Measurements from ENCODE around the gene SLC26A9.

The SLC26A9 gene, protein sequence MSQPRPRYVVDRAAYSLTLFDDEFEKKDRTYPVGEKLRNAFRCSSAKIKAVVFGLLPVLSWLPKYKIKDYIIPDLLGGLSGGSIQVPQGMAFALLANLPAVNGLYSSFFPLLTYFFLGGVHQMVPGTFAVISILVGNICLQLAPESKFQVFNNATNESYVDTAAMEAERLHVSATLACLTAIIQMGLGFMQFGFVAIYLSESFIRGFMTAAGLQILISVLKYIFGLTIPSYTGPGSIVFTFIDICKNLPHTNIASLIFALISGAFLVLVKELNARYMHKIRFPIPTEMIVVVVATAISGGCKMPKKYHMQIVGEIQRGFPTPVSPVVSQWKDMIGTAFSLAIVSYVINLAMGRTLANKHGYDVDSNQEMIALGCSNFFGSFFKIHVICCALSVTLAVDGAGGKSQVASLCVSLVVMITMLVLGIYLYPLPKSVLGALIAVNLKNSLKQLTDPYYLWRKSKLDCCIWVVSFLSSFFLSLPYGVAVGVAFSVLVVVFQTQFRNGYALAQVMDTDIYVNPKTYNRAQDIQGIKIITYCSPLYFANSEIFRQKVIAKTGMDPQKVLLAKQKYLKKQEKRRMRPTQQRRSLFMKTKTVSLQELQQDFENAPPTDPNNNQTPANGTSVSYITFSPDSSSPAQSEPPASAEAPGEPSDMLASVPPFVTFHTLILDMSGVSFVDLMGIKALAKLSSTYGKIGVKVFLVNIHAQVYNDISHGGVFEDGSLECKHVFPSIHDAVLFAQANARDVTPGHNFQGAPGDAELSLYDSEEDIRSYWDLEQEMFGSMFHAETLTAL

DNA sequence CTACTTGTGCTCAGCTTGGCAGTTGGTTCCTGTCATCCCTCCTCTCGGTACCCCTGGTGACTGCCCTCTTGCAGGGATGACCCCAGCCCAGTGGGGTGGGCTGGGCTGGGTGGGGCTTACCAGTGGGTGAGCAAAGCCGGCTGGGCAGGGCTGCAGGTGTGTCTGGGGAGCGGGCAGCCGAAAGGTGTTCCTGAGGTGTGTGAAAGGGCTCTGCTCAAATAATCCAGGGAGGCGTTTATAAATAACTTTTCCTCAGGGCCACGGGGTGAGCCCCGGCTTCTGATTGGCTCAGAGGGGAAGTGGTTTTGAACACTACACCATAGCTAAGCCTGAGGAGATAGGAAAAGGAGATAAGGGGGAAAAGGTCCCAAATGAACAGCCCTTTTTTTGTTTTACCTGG, at the start of gene SLC26A9:
Gene SLC26A9 (minus strand): TSS at position 212 of the 400 bp plus-strand sequence. CDS start 7,636 bp downstream, outside the sequence.
- no peak for DNase-seq

DNA sequence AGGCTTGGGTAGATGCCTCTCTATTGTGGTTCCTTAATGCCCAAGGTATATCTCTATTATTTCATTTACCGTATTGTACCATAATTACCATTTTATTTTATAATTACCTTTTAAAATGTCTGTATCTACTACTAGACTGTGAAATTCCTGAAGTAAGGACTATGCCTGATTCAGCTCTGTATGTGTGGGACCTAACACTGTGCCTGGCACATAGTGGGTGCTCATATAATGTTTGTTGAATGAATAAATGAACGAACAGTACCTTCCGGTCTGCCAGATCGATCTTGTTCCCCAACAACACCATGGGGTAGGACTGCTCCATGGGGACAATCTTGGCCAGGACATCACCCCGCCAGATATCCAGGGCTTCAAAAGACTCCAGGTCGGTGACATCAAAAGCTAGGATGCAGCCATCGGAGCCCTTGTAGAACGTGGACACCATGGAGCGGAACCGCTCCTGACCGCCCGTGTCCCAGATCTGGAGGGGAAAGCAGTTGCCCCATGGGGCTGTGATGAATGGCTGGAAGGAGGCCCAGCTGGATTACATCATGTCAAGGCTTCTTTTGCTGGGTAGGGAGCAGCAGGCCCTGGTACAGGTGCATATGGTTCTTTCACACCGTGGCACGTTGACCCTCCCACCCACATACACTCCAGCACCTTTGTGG, 49.1 kb upstream of the SLC26A9 start:
- DNase-seq, result no peak

DNA sequence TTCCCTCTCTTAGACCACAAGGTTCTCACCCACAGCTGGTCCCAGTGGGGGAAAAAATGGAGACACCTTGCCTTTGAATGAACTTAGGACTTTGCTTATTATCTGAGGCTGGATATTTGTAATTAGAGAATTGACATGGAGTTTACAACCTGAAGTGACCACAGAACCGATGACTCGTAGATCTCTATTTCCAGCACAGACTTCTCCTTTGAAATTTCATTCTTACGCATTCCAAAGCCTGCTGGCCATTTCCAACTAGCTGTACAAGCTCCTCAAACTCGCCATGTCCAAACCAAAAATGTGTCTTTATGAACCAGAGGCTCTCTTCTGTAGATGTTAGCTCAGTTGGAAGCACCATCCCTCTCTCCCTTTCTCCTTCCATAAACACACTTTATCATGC, 48.0 kb upstream of the SLC26A9 start:
- DNase-seq, result no peak

DNA sequence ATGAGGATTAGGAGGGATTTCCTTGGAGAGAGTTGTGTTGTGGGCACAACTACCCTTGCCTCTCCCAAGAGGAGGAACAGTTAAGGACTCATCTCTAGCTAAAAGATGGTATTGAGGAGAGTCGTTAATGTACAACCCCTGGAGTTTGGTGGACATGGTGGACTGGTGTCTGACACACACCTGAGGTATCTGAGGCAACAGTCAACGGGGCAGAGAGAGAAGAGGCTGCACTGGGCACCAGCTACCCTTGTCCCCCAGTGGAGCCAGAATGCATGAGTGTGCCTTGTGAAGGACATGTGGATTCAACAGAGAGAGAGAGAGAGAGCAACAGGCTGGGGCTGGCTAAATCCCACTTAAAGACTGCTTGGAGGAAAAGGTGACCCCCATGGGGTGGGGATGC, 47.0 kb upstream of the SLC26A9 start:
- DNase-seq, result no peak

DNA sequence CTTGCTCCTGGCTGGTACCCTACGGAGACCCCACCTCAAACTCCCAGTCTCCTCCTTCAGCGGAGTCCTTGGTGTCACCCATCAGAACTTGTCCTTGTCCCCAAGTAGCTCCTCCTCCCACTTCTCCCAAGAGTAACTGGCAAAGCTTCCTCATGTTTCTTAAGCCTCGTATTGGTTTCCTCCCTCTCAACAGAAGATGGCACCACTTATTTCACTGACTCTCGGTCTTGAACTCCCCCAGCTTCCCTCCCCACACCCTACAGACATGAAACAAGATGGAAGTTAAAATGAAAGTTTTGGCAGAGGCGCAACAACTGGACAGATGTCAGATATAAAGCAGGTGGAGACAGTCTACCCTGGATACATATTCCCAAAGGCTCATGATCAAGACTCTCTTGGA, 46.5 kb upstream of the SLC26A9 start:
- no peak for DNase-seq

DNA sequence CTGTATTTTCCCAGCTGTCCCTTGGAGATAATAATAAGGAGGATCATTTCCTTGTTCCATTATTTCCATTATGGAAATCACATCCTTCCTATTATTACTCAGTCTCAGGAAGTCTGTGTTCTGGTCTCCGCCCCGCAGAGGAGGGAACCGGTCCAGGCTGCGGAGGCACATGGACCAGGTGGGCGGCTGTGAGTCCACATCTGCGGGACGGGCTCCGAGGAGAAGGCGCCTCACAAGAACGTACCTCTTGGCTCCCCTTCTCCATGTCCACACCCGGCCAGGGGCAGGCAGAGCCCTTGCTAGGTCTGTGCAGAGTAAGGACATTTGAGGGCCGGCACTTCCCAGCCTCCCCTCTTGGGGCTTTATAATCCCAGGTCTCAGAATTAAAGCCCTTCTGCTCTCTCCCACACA, 45.3 kb upstream of the SLC26A9 start:
- no peak for DNase-seq

DNA sequence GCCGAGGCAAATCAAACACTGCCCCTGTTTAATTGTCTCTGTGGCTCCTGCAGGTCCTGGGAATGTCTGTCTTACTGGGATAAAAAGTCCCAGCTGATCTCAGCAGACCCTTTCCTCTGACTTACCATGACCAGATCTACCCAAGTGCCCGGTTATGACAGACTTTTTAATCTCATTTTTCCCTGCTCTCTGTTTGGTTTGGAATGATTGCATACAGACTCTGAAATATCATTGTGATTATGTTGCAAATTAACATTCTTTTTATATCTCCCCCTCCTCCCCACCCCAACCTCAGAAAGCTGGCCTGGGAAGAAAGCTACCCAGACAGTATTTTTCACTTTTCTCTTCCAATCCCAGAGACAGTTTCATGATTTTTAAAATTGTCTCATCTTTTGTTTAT, 43.6 kb upstream of the SLC26A9 start:
- no peak for DNase-seq

DNA sequence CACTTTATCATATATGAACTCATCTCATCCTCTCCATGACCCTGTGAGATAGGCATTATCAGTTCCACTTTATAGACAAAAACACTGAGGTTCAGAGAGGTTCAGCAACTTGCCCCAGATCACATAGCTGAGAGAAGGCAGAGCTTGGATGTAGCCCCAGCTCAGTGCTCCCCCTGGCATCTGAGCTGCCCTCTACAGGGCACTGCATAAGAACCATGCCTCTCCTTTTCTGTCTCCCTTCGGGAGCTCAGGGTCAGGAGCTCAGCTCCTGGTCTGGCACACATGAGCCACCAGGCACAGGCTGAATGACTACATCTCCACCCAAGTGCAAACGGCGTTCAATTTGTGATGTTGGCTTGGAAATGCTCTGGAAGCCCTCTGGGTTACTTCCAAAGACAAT, 43.0 kb upstream of the SLC26A9 start:
- no peak for DNase-seq

DNA sequence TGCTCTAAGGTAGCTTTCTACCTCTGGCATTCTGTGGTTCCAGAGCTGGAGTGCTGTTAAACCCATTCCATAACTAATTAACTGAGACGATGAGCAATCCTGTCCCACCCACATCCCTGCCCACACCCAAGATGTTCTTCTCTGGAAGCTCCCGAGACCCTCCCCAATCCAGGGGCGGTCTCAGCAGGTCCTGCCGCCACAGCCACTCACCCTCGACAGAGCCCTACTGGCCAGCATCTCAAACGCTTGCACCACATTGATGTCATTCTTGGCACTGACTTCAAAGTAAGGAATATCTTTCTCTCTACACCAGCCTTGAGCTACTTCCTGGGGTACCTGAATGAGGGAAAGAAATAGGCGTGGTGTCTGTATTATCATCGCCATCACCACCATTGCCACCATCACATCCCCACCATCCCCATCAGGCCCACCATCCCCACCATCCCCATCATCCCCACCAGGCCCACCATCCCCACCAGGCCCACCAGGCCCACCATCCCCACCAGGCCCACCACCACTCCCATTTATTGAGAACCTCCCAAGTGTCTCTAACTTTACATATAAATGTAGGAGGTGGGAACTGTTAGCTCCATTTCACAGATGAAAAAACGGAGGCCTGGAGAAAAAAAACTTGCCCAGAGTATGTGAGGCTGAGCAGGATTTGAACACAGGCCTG, 42.2 kb upstream of the SLC26A9 start:
- no peak for DNase-seq

DNA sequence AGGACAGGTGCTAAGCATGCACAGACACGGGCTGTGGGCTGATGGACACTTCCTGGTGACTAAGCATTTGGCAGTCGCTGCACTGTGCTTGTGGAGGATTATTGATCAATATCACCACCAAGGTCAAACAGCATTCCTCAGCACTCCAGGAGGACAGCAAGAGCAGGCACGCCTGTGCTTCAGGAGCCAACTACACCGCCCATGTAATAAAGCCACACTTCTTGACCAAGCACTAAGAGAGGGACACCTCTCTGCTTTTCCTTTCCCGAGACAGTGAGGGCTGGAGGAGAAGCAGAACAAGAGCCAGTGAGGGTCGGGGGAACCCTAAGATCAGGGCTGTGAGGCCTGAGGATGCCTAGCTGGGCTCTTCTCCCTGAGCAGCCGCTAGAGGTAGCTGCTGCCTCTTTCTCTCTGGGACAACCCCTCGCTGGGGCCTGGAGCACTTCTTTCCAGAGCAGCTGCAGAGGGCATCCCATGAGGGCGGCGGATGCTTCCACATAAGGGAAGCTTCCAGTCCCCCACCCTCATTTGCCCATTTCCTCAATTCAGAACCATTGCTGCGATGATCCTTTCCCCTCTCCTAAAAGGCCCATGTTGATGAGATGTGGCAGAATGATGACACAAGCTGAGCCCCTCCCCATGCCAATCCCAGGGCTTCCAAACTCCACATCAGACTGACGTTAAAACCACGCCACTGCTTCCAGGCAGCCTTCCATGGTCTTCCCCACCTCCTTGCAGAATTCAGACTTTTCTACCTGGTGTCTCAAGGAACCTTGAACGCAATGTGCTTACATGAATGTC, 40.9 kb upstream of the SLC26A9 start:
- peak; percentile 81 for DNase-seq

DNA sequence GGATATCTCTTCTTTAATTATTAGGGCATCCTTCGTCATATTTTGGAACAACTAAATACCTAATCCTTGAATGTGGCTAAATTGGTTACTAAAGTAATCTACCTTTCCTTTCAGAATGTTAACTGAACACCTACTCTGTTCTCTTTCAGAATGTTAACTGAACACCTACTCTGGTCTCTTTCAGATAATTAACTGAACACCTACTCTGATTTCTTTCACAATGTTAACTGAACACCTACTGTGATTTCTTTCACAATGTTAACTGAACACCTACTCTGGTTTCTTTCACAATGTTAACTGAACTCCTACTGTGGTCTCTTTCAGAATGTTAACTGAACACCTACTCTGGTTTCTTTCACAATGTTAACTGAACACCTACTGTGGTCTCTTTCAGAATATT, 38.0 kb upstream of the SLC26A9 start:
- no peak for DNase-seq

DNA sequence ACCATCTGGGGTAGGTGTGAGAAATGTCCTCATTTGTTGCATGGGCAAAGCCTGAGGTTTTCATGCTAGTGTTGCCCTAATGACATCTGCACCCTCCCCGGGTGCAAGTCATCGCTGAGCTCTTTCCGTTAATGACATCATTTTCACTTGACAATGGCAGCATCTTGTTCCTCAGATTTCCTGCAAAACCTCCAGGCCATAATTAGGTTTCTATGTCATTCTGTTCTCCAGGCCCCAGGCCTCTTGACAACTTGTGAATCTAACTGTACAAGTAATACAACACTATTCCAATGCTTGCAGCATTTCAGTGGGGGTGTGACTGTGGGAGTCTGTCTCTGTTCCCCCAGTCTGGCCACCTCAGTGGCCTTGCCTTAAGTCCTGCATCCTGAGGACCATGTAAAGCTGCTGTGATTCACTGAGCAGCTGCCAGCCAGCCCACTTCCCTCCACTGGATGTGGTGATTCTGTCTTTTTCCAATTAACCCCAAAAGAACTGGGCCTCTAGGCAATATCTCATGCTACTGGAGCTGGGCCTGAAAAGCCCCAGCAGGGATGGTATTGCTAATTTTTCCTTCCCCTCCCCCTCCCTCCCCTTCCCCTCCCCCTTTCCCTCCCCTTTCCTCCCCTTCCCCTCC, 37.1 kb upstream of the SLC26A9 start:
- DNase-seq, result no peak

DNA sequence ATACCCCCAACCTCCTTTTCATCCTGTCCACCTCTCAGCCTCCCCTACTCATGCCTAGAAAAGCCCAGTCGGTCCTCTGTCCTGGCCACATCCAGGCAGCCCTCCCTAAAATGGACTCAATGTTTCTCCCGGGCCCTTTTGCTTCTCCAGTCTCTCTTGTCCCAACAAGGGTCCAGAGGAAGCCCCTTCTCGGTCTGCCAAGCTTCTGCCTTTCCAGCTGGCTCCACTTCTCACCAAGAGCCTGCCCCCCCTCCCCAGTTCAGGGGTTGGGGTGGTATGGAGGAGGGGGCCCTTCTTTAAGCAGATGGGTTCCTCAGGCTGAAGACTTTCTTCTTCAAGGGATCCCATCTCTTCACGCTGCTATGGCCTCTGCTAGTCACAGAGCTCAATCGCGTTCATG, 36.0 kb upstream of the SLC26A9 start:
- no peak for DNase-seq

DNA sequence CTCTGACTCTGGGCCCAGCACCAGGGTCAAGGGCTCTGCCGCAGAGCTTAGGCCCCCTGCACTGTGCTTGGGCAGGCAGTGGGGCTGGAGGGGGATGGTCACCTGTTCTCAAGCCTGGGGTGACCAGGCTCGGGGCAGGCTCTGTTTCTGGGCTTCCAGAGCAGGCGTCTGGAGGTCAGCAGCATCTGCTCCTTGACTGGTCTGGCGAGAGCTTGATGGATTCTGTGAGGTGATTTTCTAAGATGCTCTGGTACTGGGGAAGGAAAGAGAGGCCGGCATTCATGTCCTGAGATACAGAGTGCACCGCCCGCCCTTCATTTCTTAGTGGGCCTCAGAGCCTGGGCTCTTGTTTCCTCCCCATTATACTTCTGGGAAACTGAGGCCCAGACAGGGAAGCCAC, 35.4 kb upstream of the SLC26A9 start:
- DNase-seq, result no peak

DNA sequence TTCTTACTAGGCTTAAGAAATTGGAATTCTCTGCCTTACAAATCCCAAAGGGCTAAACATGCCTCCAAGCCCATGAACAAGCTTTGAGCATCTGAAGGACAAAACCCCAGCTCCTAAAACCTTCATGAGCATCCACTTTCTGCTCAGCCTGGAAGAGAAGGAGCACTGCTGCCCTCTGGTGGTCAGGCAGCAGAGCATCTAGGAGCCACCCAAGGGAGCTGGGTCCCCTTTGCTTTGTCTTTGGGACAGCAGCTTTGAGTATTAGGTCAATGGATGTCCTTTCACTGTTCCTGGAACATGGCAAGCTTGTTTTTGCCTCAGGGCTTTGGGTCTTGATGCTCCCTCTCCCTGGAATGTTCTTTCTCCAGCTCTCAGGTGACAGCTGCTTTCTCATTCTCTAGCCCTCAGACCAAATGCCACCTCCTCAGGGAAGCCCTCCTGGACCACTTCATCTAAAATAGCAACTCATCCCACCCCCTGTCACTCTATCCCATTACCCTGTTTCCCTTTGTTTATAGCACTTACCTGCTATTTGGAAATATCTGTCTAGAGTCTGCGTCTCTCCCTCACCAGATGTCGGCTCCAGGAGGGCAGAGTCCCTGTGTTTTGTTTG, 34.3 kb upstream of the SLC26A9 start:
- peak; percentile 88 for DNase-seq

DNA sequence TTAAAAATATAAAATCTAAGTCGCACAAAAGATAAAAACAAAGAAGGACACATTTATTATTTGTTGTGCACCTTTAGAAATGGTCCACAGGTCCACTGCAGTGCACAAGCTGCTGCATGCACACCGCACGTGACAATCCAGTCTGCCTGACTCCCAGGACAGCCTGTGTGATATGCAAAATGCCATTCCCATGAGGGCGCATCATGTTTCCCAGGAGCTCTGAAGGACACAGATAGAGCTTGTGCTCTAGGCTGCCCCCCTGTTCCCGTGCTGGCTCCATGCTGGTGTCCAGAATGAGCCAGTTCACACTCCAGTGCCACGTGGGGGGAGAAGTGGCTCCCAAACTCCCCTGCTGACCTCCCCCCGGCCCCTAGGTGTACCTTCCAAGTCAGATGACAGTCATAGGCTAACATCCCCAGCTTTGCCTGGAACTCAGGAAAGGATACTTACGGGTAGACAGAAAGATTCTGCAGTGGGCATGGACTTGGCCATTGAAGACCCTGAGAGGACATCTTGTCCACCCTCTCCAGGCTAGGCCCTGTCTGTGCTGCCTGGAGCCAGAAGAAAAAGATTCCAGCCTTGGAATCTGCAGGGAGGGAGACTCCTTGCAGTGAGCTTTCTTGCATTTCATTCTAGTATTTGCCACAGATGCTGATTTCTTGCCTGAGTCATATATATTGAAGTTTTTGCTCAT, 33.6 kb upstream of the SLC26A9 start:
- DNase-seq, result peak; percentile 33

DNA sequence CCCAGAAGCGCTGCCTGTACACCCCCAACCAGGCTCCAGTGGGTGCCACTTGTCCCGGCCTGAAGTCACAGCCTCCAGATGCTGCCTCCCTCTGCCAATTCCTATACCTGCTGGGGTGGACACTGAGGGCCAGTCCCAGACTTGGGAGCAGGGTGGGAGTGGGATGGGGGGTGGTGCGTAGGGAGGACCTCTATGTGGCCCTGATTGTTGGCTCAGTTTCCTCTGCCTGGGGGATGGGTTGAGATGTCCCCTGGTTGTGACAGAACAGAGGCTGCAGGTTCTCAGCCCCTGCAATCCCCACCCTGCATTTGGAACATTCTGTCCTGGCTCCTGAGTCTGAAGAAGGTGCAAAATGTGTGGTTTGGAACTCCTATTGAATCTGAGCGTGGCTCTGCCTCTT, 32.8 kb upstream of the SLC26A9 start:
- DNase-seq, result no peak

DNA sequence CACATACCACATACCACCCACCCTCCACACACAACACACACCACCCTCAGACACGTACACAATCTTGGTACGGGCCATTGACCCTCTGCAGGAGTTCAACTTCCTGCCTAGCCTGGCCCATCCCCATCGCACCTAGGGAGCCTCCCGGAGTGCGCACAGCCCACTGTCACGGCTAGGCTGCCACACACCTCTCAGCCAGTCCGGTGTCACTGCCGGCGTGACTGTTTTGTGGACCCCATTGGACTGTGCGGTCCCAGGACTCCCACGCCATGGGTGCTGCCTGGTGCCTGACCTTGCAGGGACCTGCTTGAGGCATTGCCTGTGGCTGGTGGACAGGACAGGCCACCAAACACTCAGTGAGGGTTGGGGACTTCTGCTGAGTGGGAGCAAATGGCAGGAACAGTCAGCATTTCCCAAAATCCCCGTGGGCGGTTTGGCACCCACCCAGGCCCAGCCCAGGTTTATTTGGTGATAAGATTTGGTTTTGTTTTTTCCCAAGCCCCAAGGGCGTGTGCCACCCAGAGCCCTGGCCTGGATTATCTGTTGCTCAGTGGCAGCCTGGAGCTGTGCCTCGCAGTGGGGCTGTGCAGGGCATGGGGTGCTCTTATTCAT, 32.2 kb upstream of the SLC26A9 start:
- no peak for DNase-seq

DNA sequence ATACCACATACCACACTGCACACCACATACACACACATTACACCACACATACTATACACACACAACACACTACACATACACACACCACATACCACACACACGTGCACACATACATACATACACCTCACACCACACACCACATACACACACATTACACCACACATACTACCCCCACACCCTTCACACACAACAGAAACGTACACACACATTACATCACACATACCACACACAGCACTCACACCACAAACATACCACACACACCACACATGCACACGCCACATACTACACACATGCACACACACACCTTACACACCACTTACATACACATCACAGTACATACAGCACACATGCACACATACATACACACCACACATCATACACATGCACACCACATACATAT, 31.5 kb upstream of the SLC26A9 start:
- no peak for DNase-seq
